Suprapubic skin (tissue), 4 donors: ENCODE measurements around the gene KRTAP5-1.

Source experiments
- EP300 ChIP-seq: sonication (generic); formaldehyde crosslinking; IDR thresholded peaks from one replicate; pipeline ENCODE4 v1.6.1; 2017; ENCODE audit warnings: antibody characterized with exemption
- POLR2A ChIP-seq, 2 donors: fragments of 450-650 bp; IDR thresholded peaks; one replicate each; pipeline ENCODE4 v1.6.1; 2017; ENCODE audit warnings: antibody characterized with exemption in 2 of 2, mild to moderate bottlenecking in 2 of 2, moderate library complexity in 2 of 2
- POLR2AphosphoS5 ChIP-seq, 3 donors: sonication (generic); formaldehyde crosslinking; IDR thresholded peaks; one replicate each; pipeline ENCODE4 v1.6.1; 2017; ENCODE audit warnings: antibody characterized with exemption in 3 of 3
- TF ChIP-seq, protein P1 (sequence below), 2 donors: fragments of 200-600 bp in 1 of 2; fragments of 450-650 bp in 1 of 2; sonication (generic) in 1 of 2; IDR thresholded peaks; one replicate each; pipeline ENCODE4 v1.5.1; 2016 to 2019; ENCODE audit warnings: antibody characterized with exemption in 2 of 2, mild to moderate bottlenecking in 1 of 2, moderate library complexity in 1 of 2

DNA sequence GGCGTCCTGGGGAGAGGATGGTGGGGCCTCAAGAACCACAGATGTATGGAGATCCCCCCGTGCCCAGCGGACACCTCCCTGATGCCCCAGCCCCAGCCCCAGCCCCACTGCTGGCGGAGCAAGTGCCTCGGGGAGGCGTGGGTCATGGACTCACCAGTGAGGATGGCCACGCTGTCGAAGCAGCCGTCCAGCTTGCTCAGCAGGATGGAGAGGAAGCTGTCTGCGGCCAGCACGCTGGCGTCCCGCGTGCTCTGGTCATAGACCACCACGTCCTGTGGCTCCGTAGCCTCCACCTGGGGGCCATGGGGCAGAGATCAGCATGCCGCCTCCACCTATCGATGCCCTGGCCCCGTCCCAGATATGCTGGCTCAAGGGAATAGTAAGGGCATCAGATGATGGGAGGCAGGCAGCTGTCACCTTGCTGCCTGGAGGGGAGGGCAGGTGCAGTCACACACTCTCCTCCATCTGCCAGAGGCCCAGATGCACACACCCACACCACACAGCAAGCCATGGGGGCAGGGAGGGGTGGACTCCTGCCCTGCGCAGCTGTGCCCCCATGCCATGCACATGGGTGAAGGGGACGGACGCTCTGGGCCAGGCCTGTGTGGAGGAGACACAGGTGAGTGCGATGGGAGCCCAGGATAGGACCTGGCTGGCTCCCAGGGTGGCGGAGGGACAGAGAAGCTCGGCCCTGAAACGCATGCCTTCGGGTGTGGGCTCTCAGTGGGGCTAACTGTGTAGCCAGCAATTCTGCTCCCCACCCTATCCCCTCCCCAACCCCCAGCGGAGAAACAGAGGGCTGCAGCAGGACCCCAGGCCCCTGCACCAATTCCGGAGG, 21.2 kb downstream of the KRTAP5-1 start:
- TF ChIP-seq, protein P1, sequence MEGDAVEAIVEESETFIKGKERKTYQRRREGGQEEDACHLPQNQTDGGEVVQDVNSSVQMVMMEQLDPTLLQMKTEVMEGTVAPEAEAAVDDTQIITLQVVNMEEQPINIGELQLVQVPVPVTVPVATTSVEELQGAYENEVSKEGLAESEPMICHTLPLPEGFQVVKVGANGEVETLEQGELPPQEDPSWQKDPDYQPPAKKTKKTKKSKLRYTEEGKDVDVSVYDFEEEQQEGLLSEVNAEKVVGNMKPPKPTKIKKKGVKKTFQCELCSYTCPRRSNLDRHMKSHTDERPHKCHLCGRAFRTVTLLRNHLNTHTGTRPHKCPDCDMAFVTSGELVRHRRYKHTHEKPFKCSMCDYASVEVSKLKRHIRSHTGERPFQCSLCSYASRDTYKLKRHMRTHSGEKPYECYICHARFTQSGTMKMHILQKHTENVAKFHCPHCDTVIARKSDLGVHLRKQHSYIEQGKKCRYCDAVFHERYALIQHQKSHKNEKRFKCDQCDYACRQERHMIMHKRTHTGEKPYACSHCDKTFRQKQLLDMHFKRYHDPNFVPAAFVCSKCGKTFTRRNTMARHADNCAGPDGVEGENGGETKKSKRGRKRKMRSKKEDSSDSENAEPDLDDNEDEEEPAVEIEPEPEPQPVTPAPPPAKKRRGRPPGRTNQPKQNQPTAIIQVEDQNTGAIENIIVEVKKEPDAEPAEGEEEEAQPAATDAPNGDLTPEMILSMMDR (IDR thresholded peaks at IDR 0.05): no peak
- no peak for TF ChIP-seq EP300
- TF ChIP-seq POLR2A (IDR thresholded peaks at IDR 0.05): no peak
- no peak for TF ChIP-seq POLR2AphosphoS5 (IDR thresholded peaks at IDR 0.05)
